CD4-positive, alpha-beta T cell (primary cell): ENCODE results near the gene DNAH7. TPM values are rescaled to one million over a fixed set of nuclear protein-coding genes. Genes with fewer than 3 reads are reported as not detected.
"Not testable (repeated sequence)": the region's sequence is repeated elsewhere in the genome, so short reads cannot be mapped to it uniquely, and the experiment has no call there.

Source experiments
- ATAC-seq: fragments of 200-7000 bp; cut with Tn5 transposase; one replicate; pipeline ENCODE4 v1.10.0; 2022; ENCODE audit warnings: mild to moderate bottlenecking; ENCODE audit not compliant: poor library complexity
- CTCF ChIA-PET: fragments of 350-600 bp; sonication (Branson Sonifier 250); formaldehyde crosslinking; loops from one replicate; lab custom pipeline; 2021; ENCODE audit warnings: antibody characterized with exemption, inconsistent platforms; lab: Charles Lee
- POLR2A ChIA-PET: fragments of 350-600 bp; sonication (Branson Sonifier 250); formaldehyde crosslinking; loops from one replicate; lab custom pipeline; 2021; ENCODE audit warnings: antibody characterized with exemption, inconsistent platforms; lab: Charles Lee
- DNase-seq, 14 experiments: peaks; one replicate each; pipeline ENCODE4 v3.0.0-alpha.2; 2013 to 2020; ENCODE audit warnings: mixed read lengths in 2 of 14
- H3K27ac ChIP-seq, 2 donors: one replicate each; pipeline versions ENCODE4 v1.5.1 to v1.7.0; 2013; ENCODE audit warnings: low read length in 2 of 2, low read depth in 1 of 2, mild to moderate bottlenecking in 1 of 2
- H3K27me3 ChIP-seq, 2 experiments: 1 replicate in 1 of 2; 2 replicates in 1 of 2; pipeline versions ENCODE4 v1.6.1 to v1.7.0; 2013; ENCODE audit warnings: low read length in 2 of 2, control low read depth in 1 of 2, mild to moderate bottlenecking in 1 of 2, moderate library complexity in 1 of 2; ENCODE audit not compliant: insufficient read depth in 2 of 2, control insufficient read depth in 1 of 2
- H3K36me3 ChIP-seq: one replicate; pipeline ENCODE4 v1.6.1; 2013; ENCODE audit warnings: low read length, control low read depth; ENCODE audit not compliant: insufficient read depth
- H3K4me1 ChIP-seq: one replicate; pipeline ENCODE4 v1.6.1; 2013; ENCODE audit warnings: low read length, control low read depth; ENCODE audit not compliant: insufficient read depth
- H3K4me3 ChIP-seq: one replicate; pipeline ENCODE4 v1.5.1; 2013; ENCODE audit warnings: mild to moderate bottlenecking, low read length, moderate library complexity
- H3K9me3 ChIP-seq, 2 experiments: 1 replicate in 1 of 2; 2 replicates in 1 of 2; pipeline versions ENCODE4 v1.6.1 to v1.7.0; 2013; ENCODE audit warnings: low read length in 2 of 2, mild to moderate bottlenecking in 2 of 2, control low read depth in 1 of 2, moderate library complexity in 1 of 2; ENCODE audit not compliant: control insufficient read depth in 1 of 2, insufficient read depth in 1 of 2
- H3K27ac Mint-ChIP-seq: one replicate; pipeline ENCODE4 v1.8.0; 2020; ENCODE audit warnings: mixed read lengths
- H3K27me3 Mint-ChIP-seq: one replicate; pipeline ENCODE4 v1.8.0; 2021; ENCODE audit warnings: mixed read lengths
- H3K36me3 Mint-ChIP-seq: one replicate; pipeline ENCODE4 v1.8.0; 2021; ENCODE audit warnings: low read depth, mixed read lengths
- H3K4me1 Mint-ChIP-seq: one replicate; pipeline ENCODE4 v1.8.0; 2021; ENCODE audit warnings: low read depth, mixed read lengths
- H3K4me3 Mint-ChIP-seq: one replicate; pipeline ENCODE4 v1.8.0; 2020; ENCODE audit warnings: mild to moderate bottlenecking, mixed read lengths
- H3K9me3 Mint-ChIP-seq: one replicate; pipeline ENCODE4 v1.8.0; 2020; ENCODE audit warnings: mixed read lengths
- CTCF ChIP-seq: fragments of 200-600 bp; IDR thresholded peaks from one replicate; pipeline ENCODE4 v1.8.0; 2022; ENCODE audit warnings: antibody characterized with exemption, mild to moderate bottlenecking
- intact Hi-C, 2 experiments: fragments of 100-400 bp; cut with DNase I in 1 of 2; cut with micrococcal nuclease in 1 of 2; formaldehyde crosslinking; loops; one replicate each; pipeline versions ENCODE4 v1.15.1 to v1.9.0; 2023 to 2025; cut with DNase I, micrococcal nuclease
- total RNA-seq, 174 experiments: library from RNA in 2 of 174; stranded (reverse) in 2 of 174; gene quantifications; one replicate each; pipeline ENCODE4 v1.2.3 and lab custom pipeline; 2021 to 2026

The DNAH7 gene
- total RNA-seq, 2 experiments from 2014 or later: not detected

- no peak for ATAC-seq
- TF ChIP-seq CTCF: no peak
Measured at GRCh38 chr2:196096982-196097745, 28.5 kb upstream of the DNAH7 start.

DNA sequence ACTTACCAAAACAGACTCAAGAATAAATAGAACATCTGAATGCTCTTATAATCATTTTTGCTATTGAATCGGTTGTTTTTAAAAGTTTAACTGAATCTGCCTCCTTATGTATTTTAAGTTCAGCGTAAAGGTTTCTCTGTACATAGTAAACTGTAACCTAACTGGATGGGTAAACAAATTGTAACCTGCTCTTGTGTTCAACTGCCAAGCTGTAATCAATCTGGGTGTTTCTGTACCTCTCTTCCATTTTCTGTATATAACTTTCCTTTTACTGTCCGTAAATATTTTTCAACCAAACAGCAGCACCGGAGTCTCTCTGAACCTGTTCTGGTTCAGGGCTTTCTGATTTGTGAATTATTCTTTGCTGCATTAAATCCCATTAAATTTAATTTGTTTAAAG, 27.6 kb upstream of the DNAH7 start:
- peaks cover 10% of the 10 kb centered on the region for H3K4me1 Mint-ChIP-seq
- H3K36me3 Mint-ChIP-seq: peaks cover 7% of the 10 kb centered on the region
- Histone ChIP-seq H3K27me3 (no peaks in the 10 kb centered on the region), H3K36me3 (no peaks in the 10 kb centered on the region), H3K4me1 (no peaks in the 10 kb centered on the region), H3K9me3 (peaks cover 0 to 6% of the 10 kb centered on the region in 2 experiments), H3K27ac (no peak overlapping the region), H3K4me3 (no peak overlapping the region)
- POLR2A ChIA-PET: no interaction called here
- H3K27ac Mint-ChIP-seq: no peak overlapping the region
- no peaks in the 10 kb centered on the region for H3K27me3 Mint-ChIP-seq
- intact Hi-C loops: no loop called here
- CTCF ChIA-PET: interaction anchor here (0.8 kb wide), 1 partner anchor 28 kb away, joined by 4 read pairs; the partner anchor contains the start of gene DNAH7
- TF ChIP-seq CTCF: no peak
- no peak overlapping the region for H3K4me3 Mint-ChIP-seq
- DNase-seq (no peak), ATAC-seq (no peak)
- H3K9me3 Mint-ChIP-seq: peaks cover 7% of the 10 kb centered on the region

More at GRCh38 chr2:196096982-196097745, 28.5 kb upstream of the DNAH7 start:
- Histone ChIP-seq H3K9me3 (peaks cover 0 to 6% of the 10 kb centered on the region in 2 experiments), H3K4me1 (peaks cover 3% of the 10 kb centered on the region), H3K4me3 (no peak overlapping the region), H3K36me3 (no peaks in the 10 kb centered on the region), H3K27ac (no peak overlapping the region), H3K27me3 (no peaks in the 10 kb centered on the region)
- Mint-ChIP-seq H3K27me3 (no peaks in the 10 kb centered on the region), H3K4me1 (peaks cover 16% of the 10 kb centered on the region), H3K36me3 (peaks cover 7% of the 10 kb centered on the region), H3K9me3 (peaks cover 7% of the 10 kb centered on the region), H3K27ac (no peak overlapping the region), H3K4me3 (no peak overlapping the region)
- CTCF ChIA-PET: interaction anchor here (1.5 kb wide), 1 partner anchor 240 kb away, joined by 4 read pairs; no protein-coding TSS in a partner anchor
- intact Hi-C loops: no loop called here
- no peak for DNase-seq
- POLR2A ChIA-PET: no interaction called here

GRCh38 chr2:196089448-196089847, 20.8 kb upstream of the DNAH7 start:
- H3K9me3 Mint-ChIP-seq: peaks cover 13% of the 10 kb centered on the region
- H3K27me3 Mint-ChIP-seq, H3K27me3 ChIP-seq, H3K27ac Mint-ChIP-seq, intact Hi-C loops, ATAC-seq, H3K36me3 ChIP-seq, CTCF ChIA-PET, H3K9me3 ChIP-seq, H3K27ac ChIP-seq, H3K4me3 Mint-ChIP-seq, H3K4me3 ChIP-seq: not testable (repeated sequence)
- peak in 6 of 14 experiments; percentile 6 to 53 (median 18) for DNase-seq
- peaks cover 16% of the 10 kb centered on the region for H3K4me1 ChIP-seq
- H3K4me1 Mint-ChIP-seq: peaks cover 17% of the 10 kb centered on the region
- peaks cover 27% of the 10 kb centered on the region for H3K36me3 Mint-ChIP-seq
- POLR2A ChIA-PET: interaction anchor here (0.6 to 1.3 kb wide), 2 partner anchors 86 to 129 kb away, joined by 3 to 4 read pairs; no protein-coding TSS in a partner anchor
